Suprapubic skin (tissue), 4 donors: ENCODE data around the gene C1QL4. TPM values are rescaled to one million over a fixed set of nuclear protein-coding genes. Genes with fewer than 3 reads are reported as not detected.

Experiments used
- DNase-seq, 2 donors: peaks; one replicate each; pipeline ENCODE4 v3.0.0-alpha.2; 2019; ENCODE audit warnings: low spot score in 2 of 2
- H3K27ac ChIP-seq: fragments of 200-600 bp; sonication (generic); one replicate; pipeline ENCODE4 v1.5.1; 2019
- H3K27me3 ChIP-seq: fragments of 200-600 bp; sonication (generic); one replicate; pipeline ENCODE4 v1.5.1; 2019
- H3K36me3 ChIP-seq: fragments of 200-600 bp; sonication (generic); one replicate; pipeline ENCODE4 v1.5.1; 2019
- H3K4me1 ChIP-seq: fragments of 200-600 bp; sonication (generic); one replicate; pipeline ENCODE4 v1.5.1; 2019
- H3K4me3 ChIP-seq: fragments of 200-600 bp; sonication (generic); one replicate; pipeline ENCODE4 v1.5.1; 2019; ENCODE audit warnings: mild to moderate bottlenecking
- H3K9me3 ChIP-seq: fragments of 200-600 bp; sonication (generic); one replicate; pipeline ENCODE4 v1.5.1; 2019
- EP300 ChIP-seq: sonication (generic); formaldehyde crosslinking; IDR thresholded peaks from one replicate; pipeline ENCODE4 v1.6.1; 2017; ENCODE audit warnings: antibody characterized with exemption
- POLR2A ChIP-seq, 2 donors: fragments of 450-650 bp; IDR thresholded peaks; one replicate each; pipeline ENCODE4 v1.6.1; 2017; ENCODE audit warnings: antibody characterized with exemption in 2 of 2, mild to moderate bottlenecking in 2 of 2, moderate library complexity in 2 of 2
- POLR2AphosphoS5 ChIP-seq, 3 donors: sonication (generic); formaldehyde crosslinking; IDR thresholded peaks; one replicate each; pipeline ENCODE4 v1.6.1; 2017; ENCODE audit warnings: antibody characterized with exemption in 3 of 3
- WGBS: methylation state at CpG from one replicate; pipeline ENCODE4 v1.1.5; 2018; 5-methylcytosine and 5-hydroxymethylcytosine counted together
- total RNA-seq, 4 donors: library from RNA; depleted of rRNA; stranded (reverse); fragments of >200 nt; gene quantifications; one replicate each; pipeline ENCODE4 v1.1.0, GENCODE V29; 2016
- TF ChIP-seq, protein P1 (sequence below), 2 donors: fragments of 200-600 bp in 1 of 2; fragments of 450-650 bp in 1 of 2; sonication (generic) in 1 of 2; IDR thresholded peaks; one replicate each; pipeline ENCODE4 v1.5.1; 2016 to 2019; ENCODE audit warnings: antibody characterized with exemption in 2 of 2, mild to moderate bottlenecking in 1 of 2, moderate library complexity in 1 of 2

Gene C1QL4
- total RNA-seq, 4 donors from 2014 or later, result 0.73 to 1.2 (median 1.1) TPM; not detected in 1

GRCh38 chr12:49301760-49302159, 35.2 kb downstream of the C1QL4 start:
- Histone ChIP-seq H3K9me3 (no peaks in the 10 kb centered on the region), H3K4me3 (no peak overlapping the region), H3K27me3 (peaks cover 55% of the 10 kb centered on the region), H3K4me1 (peaks cover 11% of the 10 kb centered on the region), H3K36me3 (no peaks in the 10 kb centered on the region), H3K27ac (no peak overlapping the region)
- TF ChIP-seq EP300 (no peak), POLR2AphosphoS5 (IDR thresholded peaks at IDR 0.05) (no peak), POLR2A (IDR thresholded peaks at IDR 0.05) (no peak)
- TF ChIP-seq, protein P1, sequence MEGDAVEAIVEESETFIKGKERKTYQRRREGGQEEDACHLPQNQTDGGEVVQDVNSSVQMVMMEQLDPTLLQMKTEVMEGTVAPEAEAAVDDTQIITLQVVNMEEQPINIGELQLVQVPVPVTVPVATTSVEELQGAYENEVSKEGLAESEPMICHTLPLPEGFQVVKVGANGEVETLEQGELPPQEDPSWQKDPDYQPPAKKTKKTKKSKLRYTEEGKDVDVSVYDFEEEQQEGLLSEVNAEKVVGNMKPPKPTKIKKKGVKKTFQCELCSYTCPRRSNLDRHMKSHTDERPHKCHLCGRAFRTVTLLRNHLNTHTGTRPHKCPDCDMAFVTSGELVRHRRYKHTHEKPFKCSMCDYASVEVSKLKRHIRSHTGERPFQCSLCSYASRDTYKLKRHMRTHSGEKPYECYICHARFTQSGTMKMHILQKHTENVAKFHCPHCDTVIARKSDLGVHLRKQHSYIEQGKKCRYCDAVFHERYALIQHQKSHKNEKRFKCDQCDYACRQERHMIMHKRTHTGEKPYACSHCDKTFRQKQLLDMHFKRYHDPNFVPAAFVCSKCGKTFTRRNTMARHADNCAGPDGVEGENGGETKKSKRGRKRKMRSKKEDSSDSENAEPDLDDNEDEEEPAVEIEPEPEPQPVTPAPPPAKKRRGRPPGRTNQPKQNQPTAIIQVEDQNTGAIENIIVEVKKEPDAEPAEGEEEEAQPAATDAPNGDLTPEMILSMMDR (IDR thresholded peaks at IDR 0.05), result no peak
- DNase-seq, result no peak
- WGBS, result 77% methylated on average over 4 of the region's 4 CpGs

DNA sequence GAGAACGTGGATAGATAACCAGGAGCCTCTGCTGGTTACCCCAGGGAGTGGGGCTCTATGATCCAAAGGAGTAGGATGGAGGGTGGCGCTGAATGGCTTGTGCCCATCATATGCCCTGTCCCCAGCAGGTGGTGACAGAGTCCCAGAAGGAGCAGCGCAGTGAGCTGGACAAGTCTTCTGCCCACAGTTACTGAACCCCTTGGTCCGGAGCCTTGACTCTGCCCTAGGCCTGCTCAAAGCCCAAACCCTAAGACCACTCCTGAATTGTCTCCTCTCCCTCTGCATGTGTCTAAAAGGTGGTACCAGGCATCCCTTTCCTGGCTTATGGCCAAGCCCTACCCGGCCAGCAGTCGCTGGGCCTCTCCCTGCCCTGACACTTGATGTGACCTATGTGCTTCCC, 38.8 kb downstream of the C1QL4 start:
- no peak for DNase-seq
- 66% methylated on average over 6 of the region's 6 CpGs for WGBS
- Histone ChIP-seq H3K9me3 (no peaks in the 10 kb centered on the region), H3K36me3 (no peaks in the 10 kb centered on the region), H3K27ac (no peak overlapping the region), H3K4me1 (peaks cover 36% of the 10 kb centered on the region), H3K27me3 (peaks cover 60% of the 10 kb centered on the region), H3K4me3 (no peak overlapping the region)
- TF ChIP-seq POLR2A (IDR thresholded peaks at IDR 0.05) (no peak), POLR2AphosphoS5 (IDR thresholded peaks at IDR 0.05) (no peak), EP300 (no peak)
- TF ChIP-seq, protein P1 (IDR thresholded peaks at IDR 0.05), result no peak

GRCh38 chr12:49297695-49298060, 39.3 kb downstream of the C1QL4 start:
- H3K27ac ChIP-seq, result no peak overlapping the region
- H3K4me3 ChIP-seq, result peak overlapping the region; percentile 44
- no peaks in the 10 kb centered on the region for H3K36me3 ChIP-seq
- WGBS, result 20% methylated on average over 8 of the region's 8 CpGs
- no peaks in the 10 kb centered on the region for H3K9me3 ChIP-seq
- H3K4me1 ChIP-seq, result peaks cover 41% of the 10 kb centered on the region
- TF ChIP-seq, protein P1 (IDR thresholded peaks at IDR 0.05), result no peak
- no peak for TF ChIP-seq POLR2AphosphoS5 (IDR thresholded peaks at IDR 0.05)
- TF ChIP-seq POLR2A (IDR thresholded peaks at IDR 0.05), result no peak
- no peak for TF ChIP-seq EP300
- H3K27me3 ChIP-seq, result peaks cover 56% of the 10 kb centered on the region
- DNase-seq, result no peak

DNA sequence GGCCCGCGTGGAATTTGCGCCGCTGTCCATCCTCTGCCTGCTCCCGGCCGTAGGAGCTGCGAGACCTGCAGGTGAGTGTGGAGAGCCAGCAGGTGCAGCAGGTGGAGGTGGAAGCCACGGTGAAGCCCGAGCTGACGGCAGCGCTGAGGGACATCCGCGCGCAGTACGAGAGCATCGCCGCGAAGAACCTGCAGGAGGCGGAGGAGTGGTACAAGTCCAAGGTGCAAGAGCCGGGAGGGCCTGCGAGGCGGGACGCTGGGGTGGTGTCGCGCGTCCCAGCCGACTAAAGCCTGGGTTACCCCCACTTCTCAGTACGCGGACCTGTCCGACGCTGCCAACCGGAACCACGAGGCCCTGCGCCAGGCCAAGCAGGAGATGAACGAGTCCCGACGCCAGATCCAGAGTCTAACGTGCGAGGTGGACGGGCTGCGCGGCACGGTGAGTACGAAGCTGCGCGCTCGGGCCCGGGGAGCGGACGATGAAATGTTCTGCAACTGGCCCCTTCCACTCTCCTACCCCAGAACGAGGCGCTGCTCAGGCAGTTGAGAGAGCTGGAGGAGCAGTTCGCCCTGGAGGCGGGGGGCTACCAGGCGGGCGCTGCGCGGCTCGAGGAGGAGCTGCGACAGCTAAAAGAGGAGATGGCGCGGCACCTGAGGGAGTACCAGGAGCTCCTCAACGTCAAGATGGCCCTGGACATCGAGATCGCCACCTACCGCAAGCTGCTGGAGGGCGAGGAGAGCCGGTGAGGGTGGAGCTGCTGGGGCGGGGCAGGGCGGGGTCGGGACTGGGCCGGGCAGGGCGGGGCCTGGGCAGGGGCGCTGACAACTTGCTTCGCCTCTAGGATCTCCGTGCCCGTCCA, 39.9 kb downstream of the C1QL4 start:
- no peaks in the 10 kb centered on the region for H3K36me3 ChIP-seq
- H3K9me3 ChIP-seq, result no peaks in the 10 kb centered on the region
- H3K4me1 ChIP-seq, result peaks cover 43% of the 10 kb centered on the region
- TF ChIP-seq POLR2AphosphoS5 (IDR thresholded peaks at IDR 0.05), result no peak
- TF ChIP-seq, protein P1 (IDR thresholded peaks at IDR 0.05), result no peak
- TF ChIP-seq POLR2A (IDR thresholded peaks at IDR 0.05), result no peak
- no peak for TF ChIP-seq EP300
- peak overlapping the region; percentile 44 for H3K4me3 ChIP-seq
- WGBS, result 3% methylated on average over 35 of the region's 77 CpGs
- H3K27ac ChIP-seq, result no peak overlapping the region
- DNase-seq, result no peak
- H3K27me3 ChIP-seq, result peaks cover 56% of the 10 kb centered on the region

DNA sequence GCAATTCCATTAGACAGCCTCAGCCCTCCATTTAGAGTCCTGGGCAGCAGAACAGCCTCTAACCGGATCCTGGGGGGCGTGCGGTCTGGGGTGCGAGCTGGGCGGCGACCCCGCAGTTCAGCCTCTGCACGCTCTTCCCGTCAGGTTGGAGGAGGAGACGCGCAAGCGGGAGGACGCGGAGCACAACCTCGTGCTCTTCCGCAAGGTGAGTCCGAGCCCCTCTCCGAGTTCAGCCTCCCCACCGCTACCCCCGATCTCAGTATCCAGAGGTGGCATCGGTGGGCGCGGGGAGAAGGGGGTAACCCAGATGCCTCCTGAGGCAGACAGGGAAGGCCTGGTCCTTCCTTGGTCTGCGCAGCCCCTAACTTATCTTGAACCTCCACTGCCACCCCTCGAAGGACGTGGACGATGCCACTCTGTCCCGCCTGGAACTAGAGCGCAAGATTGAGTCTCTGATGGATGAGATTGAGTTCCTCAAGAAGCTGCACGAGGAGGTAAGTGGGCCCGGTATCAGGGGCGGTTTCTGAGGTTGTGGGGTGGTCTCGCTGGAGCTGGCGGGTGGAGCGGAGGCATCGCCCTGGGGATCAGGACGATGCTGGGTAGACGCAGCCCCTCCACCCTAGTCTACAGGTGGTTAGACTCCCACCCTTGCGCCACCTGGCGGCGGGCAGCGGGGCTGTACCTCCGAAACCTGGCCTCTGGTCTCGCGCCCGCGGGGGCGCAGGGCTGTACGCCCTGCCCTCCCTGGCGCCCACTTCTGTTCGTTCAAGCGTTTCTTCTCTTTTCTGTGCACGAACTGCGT, 40.8 kb downstream of the C1QL4 start:
- WGBS, result 18% methylated on average over 25 of the region's 54 CpGs
- H3K4me1 ChIP-seq, result peaks cover 43% of the 10 kb centered on the region
- TF ChIP-seq, protein P1 (IDR thresholded peaks at IDR 0.05), result peak; percentile 41 to 84
- no peak for TF ChIP-seq POLR2AphosphoS5 (IDR thresholded peaks at IDR 0.05)
- peak overlapping the region; percentile 44 for H3K4me3 ChIP-seq
- peaks cover 56% of the 10 kb centered on the region for H3K27me3 ChIP-seq
- no peak overlapping the region for H3K27ac ChIP-seq
- no peaks in the 10 kb centered on the region for H3K36me3 ChIP-seq
- H3K9me3 ChIP-seq, result no peaks in the 10 kb centered on the region
- peak in 1 of 2 donors; percentile 61 for DNase-seq
